Progenitor cell of endocrine pancreas (in vitro differentiated cells): ENCODE data around the gene TPRA1. TPM values are rescaled to one million over a fixed set of nuclear protein-coding genes. Genes with fewer than 3 reads are reported as not detected.

Experiments
- DNase-seq: peaks from one replicate; pipeline ENCODE4 v3.0.0; 2021; ENCODE audit warnings: low spot score; ENCODE audit not compliant: unreplicated experiment
- H3K27ac Mint-ChIP-seq: 2 replicates; pipeline ENCODE4 v1.8.0; 2021; ENCODE audit warnings: mild to moderate bottlenecking, moderate library complexity, mixed read lengths
- H3K27me3 Mint-ChIP-seq: 2 replicates; pipeline ENCODE4 v1.8.0; 2021; ENCODE audit warnings: mixed read lengths
- H3K36me3 Mint-ChIP-seq: 2 replicates; pipeline ENCODE4 v1.8.0; 2022; ENCODE audit warnings: mixed read lengths; ENCODE audit not compliant: insufficient read depth
- H3K4me1 Mint-ChIP-seq: 2 replicates; pipeline ENCODE4 v1.8.0; 2021; ENCODE audit warnings: low read depth, mixed read lengths
- H3K4me3 Mint-ChIP-seq: 2 replicates; pipeline ENCODE4 v1.8.0; 2021; ENCODE audit warnings: low read depth, mild to moderate bottlenecking, moderate library complexity, mixed read lengths
- H3K9me3 Mint-ChIP-seq: 2 replicates; pipeline ENCODE4 v1.8.0; 2021; ENCODE audit warnings: low read depth, mixed read lengths
- total RNA-seq: library from RNA; stranded (reverse); gene quantifications from 2 replicates; pipeline ENCODE4 v1.2.1, GENCODE V29; 2021
- TF ChIP-seq, protein P1 (sequence below): fragments of 200-600 bp; sonication (generic); IDR thresholded peaks from one replicate; pipeline ENCODE4 v1.5.0; 2021; ENCODE audit warnings: antibody characterized with exemption, mild to moderate bottlenecking; ENCODE audit not compliant: unreplicated experiment

Gene TPRA1
- total RNA-seq, 1 donor from 2014 or later: 25.1 TPM

- Mint-ChIP-seq H3K36me3 (no peaks in the 10 kb centered on the region), H3K9me3 (no peaks in the 10 kb centered on the region), H3K27ac (no peak overlapping the region), H3K27me3 (peaks cover 40% of the 10 kb centered on the region), H3K4me3 (no peak overlapping the region), H3K4me1 (no peaks in the 10 kb centered on the region)
- DNase-seq: no peak
- TF ChIP-seq, protein P1, sequence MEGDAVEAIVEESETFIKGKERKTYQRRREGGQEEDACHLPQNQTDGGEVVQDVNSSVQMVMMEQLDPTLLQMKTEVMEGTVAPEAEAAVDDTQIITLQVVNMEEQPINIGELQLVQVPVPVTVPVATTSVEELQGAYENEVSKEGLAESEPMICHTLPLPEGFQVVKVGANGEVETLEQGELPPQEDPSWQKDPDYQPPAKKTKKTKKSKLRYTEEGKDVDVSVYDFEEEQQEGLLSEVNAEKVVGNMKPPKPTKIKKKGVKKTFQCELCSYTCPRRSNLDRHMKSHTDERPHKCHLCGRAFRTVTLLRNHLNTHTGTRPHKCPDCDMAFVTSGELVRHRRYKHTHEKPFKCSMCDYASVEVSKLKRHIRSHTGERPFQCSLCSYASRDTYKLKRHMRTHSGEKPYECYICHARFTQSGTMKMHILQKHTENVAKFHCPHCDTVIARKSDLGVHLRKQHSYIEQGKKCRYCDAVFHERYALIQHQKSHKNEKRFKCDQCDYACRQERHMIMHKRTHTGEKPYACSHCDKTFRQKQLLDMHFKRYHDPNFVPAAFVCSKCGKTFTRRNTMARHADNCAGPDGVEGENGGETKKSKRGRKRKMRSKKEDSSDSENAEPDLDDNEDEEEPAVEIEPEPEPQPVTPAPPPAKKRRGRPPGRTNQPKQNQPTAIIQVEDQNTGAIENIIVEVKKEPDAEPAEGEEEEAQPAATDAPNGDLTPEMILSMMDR: no peak
These were observed 40.6 kb downstream of the TPRA1 start for GRCh38 chr3:127549826-127550467.

GRCh38 chr3:127547761-127548605 lies 42.5 kb downstream of the TPRA1 start:
- peak; percentile 87 for DNase-seq
- peaks cover 1% of the 10 kb centered on the region for H3K4me1 Mint-ChIP-seq
- H3K27ac Mint-ChIP-seq: peak overlapping the region; percentile 1
- H3K36me3 Mint-ChIP-seq: no peaks in the 10 kb centered on the region
- TF ChIP-seq, protein P1: peak; percentile 70
- H3K4me3 Mint-ChIP-seq: peak overlapping the region; percentile 57
- no peaks in the 10 kb centered on the region for H3K9me3 Mint-ChIP-seq
- peaks cover 35% of the 10 kb centered on the region for H3K27me3 Mint-ChIP-seq

GRCh38 chr3:127546970-127547733 lies 43.4 kb downstream of the TPRA1 start:
- H3K4me1 Mint-ChIP-seq: peaks cover 7% of the 10 kb centered on the region
- TF ChIP-seq, protein P1: no peak
- H3K27ac Mint-ChIP-seq: no peak overlapping the region
- H3K9me3 Mint-ChIP-seq: no peaks in the 10 kb centered on the region
- H3K4me3 Mint-ChIP-seq: peak overlapping the region; percentile 61
- no peaks in the 10 kb centered on the region for H3K36me3 Mint-ChIP-seq
- peaks cover 33% of the 10 kb centered on the region for H3K27me3 Mint-ChIP-seq
- no peak for DNase-seq

GRCh38 chr3:127546554-127546953 lies 44.0 kb downstream of the TPRA1 start:
- Mint-ChIP-seq H3K9me3 (no peaks in the 10 kb centered on the region), H3K4me3 (peak overlapping the region; percentile 61), H3K36me3 (no peaks in the 10 kb centered on the region), H3K4me1 (peaks cover 10% of the 10 kb centered on the region), H3K27ac (no peak overlapping the region), H3K27me3 (peaks cover 30% of the 10 kb centered on the region)
- TF ChIP-seq, protein P1: no peak
- no peak for DNase-seq
